ENCODE data around the gene GNG14.

DNA sequence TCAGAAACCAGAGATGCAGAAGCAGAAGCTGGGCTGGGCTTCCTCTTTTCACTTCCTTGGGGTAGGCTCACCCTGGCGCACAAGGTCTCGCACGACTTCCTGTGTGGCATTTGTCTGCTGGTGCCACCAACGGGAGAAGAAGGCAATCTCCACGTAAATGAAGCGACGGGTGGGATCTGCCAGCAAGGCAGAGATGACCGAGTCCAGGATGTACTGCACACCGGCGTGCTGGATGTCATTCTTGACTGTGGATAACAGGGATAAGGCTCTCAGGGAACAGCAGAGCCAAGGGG is 22.6 kb upstream of the GNG14 start:
- TF ChIP-seq, protein P1, sequence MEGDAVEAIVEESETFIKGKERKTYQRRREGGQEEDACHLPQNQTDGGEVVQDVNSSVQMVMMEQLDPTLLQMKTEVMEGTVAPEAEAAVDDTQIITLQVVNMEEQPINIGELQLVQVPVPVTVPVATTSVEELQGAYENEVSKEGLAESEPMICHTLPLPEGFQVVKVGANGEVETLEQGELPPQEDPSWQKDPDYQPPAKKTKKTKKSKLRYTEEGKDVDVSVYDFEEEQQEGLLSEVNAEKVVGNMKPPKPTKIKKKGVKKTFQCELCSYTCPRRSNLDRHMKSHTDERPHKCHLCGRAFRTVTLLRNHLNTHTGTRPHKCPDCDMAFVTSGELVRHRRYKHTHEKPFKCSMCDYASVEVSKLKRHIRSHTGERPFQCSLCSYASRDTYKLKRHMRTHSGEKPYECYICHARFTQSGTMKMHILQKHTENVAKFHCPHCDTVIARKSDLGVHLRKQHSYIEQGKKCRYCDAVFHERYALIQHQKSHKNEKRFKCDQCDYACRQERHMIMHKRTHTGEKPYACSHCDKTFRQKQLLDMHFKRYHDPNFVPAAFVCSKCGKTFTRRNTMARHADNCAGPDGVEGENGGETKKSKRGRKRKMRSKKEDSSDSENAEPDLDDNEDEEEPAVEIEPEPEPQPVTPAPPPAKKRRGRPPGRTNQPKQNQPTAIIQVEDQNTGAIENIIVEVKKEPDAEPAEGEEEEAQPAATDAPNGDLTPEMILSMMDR (IDR thresholded peaks at IDR 0.05): no peak
- no peak for TF ChIP-seq POLR2A (IDR thresholded peaks at IDR 0.05)
